Measurements from ENCODE around the gene CCDC33. TPM values are rescaled to one million over a fixed set of nuclear protein-coding genes. Genes with fewer than 3 reads are reported as not detected.

The CCDC33 gene
- total and polyA plus RNA-seq, 2 donors (not counting 3 experiments of a cell fraction or from before 2014, with no cell fraction given): not detected

GRCh38 chr15:74231475-74231874 lies 4.7 kb upstream of the CCDC33 start:
- no peaks in the 10 kb centered on the region for H4K20me1 ChIP-seq (replicated peaks; ENCODE audit: control insufficient read depth, extremely low read depth, insufficient read depth, low read length)
- BruUV-seq (replicated peaks): no TSS peak
- no peak for FAIRE-seq
- dilution Hi-C loops (cut with MboI; ENCODE audit: extremely low pct_ligation_motif_present, low sequenced_read_pairs) (no loop called here), intact Hi-C loops (cut with micrococcal nuclease) (no loop called here)
- H3K79me2 ChIP-seq (ENCODE audit: control insufficient read depth, insufficient read depth, low read length): no peaks in the 10 kb centered on the region
- no peak overlapping the region for H3K4me3 ChIP-seq (replicated peaks in 1 of 3; ENCODE audit: insufficient read depth in 1 of 3, low read depth in 1 of 3, low read length in 3 of 3)
- no peak for DNase-seq (ENCODE audit: low read depth, low spot score)
- H3K4me2 ChIP-seq (ENCODE audit: insufficient read depth, low read length): no peak overlapping the region
- TF ChIP-seq GATA2 (IDR thresholded peaks at IDR 0.05; ENCODE audit: insufficient read depth, insufficient read length, low read depth, low read length) (no peak), POLR2AphosphoS5 (IDR thresholded peaks at IDR 0.05; ENCODE audit: insufficient read depth, low read depth, low read length) (no peak), MAX (IDR thresholded peaks at IDR 0.05; ENCODE audit: insufficient read depth, insufficient read length) (no peak), CTCF (IDR thresholded peaks at IDR 0.05; ENCODE audit: extremely low read depth in 1 of 2, insufficient read depth in 1 of 2, low read depth in 1 of 2, low read length in 2 of 2) (no peak), POLR2A (IDR thresholded peaks at IDR 0.05; ENCODE audit: low read depth, low read length) (no peak), EZH2 (IDR thresholded peaks at IDR 0.05; ENCODE audit: borderline replicate concordance, low read depth, low read length, severe bottlenecking) (no peak)
- H3K9ac ChIP-seq (replicated peaks; ENCODE audit: extremely low read depth, insufficient read depth, low read length): no peak overlapping the region
- POLR2A ChIA-PET: no interaction called here
- H3K4me1 ChIP-seq (ENCODE audit: control insufficient read depth, extremely low read depth, insufficient read depth, low read length): no peaks in the 10 kb centered on the region
- H3K36me3 ChIP-seq (ENCODE audit: control insufficient read depth in 2 of 2, extremely low read depth in 1 of 2, insufficient read depth in 2 of 2, low read length in 2 of 2): no peaks in the 10 kb centered on the region
- no peaks in the 10 kb centered on the region for H3K9me3 ChIP-seq (replicated peaks; ENCODE audit: control insufficient read depth, insufficient read depth, low read length)
- CTCF ChIA-PET: no interaction called here
- H2AFZ ChIP-seq (ENCODE audit: low read depth, low read length): no peak overlapping the region
- H3K27me3 ChIP-seq (ENCODE audit: control insufficient read depth in 2 of 2, insufficient read depth in 2 of 2, low read length in 2 of 2): peaks cover 6 to 9% of the 10 kb centered on the region in 2 experiments
- no peak overlapping the region for H3K27ac ChIP-seq (ENCODE audit: insufficient read depth, low read depth, low read length)
- no peaks in the 10 kb centered on the region for H3K9me1 ChIP-seq (replicated peaks; ENCODE audit: control insufficient read depth, extremely low read depth, insufficient read depth, low read length)

Data from endothelial cell of umbilical vein (primary cell).